ENCODE measurements around the gene TMEM168.

DNA sequence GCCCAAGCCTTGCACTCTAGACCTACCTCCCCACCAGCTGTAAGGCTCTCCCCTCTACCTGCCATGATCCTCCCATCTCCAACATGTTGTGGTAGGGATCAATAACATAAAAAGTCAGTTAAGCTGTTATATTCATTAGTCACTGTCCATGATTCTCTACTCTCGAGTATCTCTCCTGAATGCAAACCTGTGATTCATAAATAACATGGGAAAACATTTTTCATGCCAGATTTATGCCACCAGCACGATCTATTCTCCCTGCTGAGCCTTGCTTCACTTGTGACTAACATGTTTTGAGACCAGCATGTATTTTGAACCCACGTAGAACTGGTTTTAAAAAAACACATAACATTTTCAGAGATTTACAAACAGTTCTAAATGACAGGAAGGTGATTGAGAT, 30.3 kb downstream of the TMEM168 start:
- TF ChIP-seq, protein P1, sequence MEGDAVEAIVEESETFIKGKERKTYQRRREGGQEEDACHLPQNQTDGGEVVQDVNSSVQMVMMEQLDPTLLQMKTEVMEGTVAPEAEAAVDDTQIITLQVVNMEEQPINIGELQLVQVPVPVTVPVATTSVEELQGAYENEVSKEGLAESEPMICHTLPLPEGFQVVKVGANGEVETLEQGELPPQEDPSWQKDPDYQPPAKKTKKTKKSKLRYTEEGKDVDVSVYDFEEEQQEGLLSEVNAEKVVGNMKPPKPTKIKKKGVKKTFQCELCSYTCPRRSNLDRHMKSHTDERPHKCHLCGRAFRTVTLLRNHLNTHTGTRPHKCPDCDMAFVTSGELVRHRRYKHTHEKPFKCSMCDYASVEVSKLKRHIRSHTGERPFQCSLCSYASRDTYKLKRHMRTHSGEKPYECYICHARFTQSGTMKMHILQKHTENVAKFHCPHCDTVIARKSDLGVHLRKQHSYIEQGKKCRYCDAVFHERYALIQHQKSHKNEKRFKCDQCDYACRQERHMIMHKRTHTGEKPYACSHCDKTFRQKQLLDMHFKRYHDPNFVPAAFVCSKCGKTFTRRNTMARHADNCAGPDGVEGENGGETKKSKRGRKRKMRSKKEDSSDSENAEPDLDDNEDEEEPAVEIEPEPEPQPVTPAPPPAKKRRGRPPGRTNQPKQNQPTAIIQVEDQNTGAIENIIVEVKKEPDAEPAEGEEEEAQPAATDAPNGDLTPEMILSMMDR (IDR thresholded peaks at IDR 0.05) = no peak
- TF ChIP-seq POLR2A (IDR thresholded peaks at IDR 0.05) = no peak
